GM12891 (cell line): Measurements from ENCODE around the gene PHKG2.

Experiments
- POLR2A ChIP-seq: IDR thresholded peaks from 2 replicates; pipeline ENCODE4 v1.6.1; 2011; ENCODE audit warnings: low read depth, low read length, control low read depth
- POLR2AphosphoS5 ChIP-seq: IDR thresholded peaks from 2 replicates; pipeline ENCODE4 v1.6.1; 2011; ENCODE audit warnings: low read depth, low read length, control low read depth
- SPI1 ChIP-seq: IDR thresholded peaks from 2 replicates; pipeline ENCODE4 v1.6.1; 2011; ENCODE audit warnings: low read depth, low read length, control low read depth
- TAF1 ChIP-seq: IDR thresholded peaks from 2 replicates; pipeline ENCODE4 v1.6.1; 2011; ENCODE audit warnings: low read depth, low read length, control low read depth

GRCh38 chr16:30774367-30775130 lies 26.3 kb downstream of the PHKG2 start:
- no peak for TF ChIP-seq POLR2A
- no peak for TF ChIP-seq SPI1
- no peak for TF ChIP-seq TAF1
- no peak for TF ChIP-seq POLR2AphosphoS5
